Pancreas (tissue), 10 donors: ENCODE results near the gene FSD1. TPM values are rescaled to one million over a fixed set of nuclear protein-coding genes. Genes with fewer than 3 reads are reported as not detected.
A peak's percentile ranks its signal among the peaks of the same experiment; 100 is the strongest.

Experiments used
- ATAC-seq, 4 donors: fragments of 200-7000 bp; cut with Tn5 transposase; one replicate each; pipeline versions ENCODE4 v1.8.0 to v1.9.1; 2020; ENCODE audit warnings: mild to moderate bottlenecking in 4 of 4, moderate library complexity in 4 of 4
- DNase-seq, 6 donors: peaks; one replicate each; pipeline ENCODE4 v3.0.0-alpha.2; 2020
- FAIRE-seq: peaks from 2 replicates; lab custom pipeline; 2012; peaks lifted over from hg19 to GRCh38; lab: Jason Lieb, UNC
- H3K27ac ChIP-seq, 4 donors: fragments of 200-600 bp; sonication (generic); 1 replicate in 3 of 4; 2 replicates in 1 of 4; pipeline versions ENCODE4 v1.5.0 to v1.8.0; 2020
- H3K27me3 ChIP-seq, 4 donors: fragments of 200-600 bp; one replicate each; pipeline ENCODE4 v1.8.0; 2021
- H3K36me3 ChIP-seq, 3 donors: fragments of 200-600 bp; sonication (generic) in 1 of 3; one replicate each; pipeline versions ENCODE4 v1.5.0 to v1.8.0; 2020 to 2021
- H3K4me1 ChIP-seq, 3 donors: fragments of 200-600 bp; one replicate each; pipeline ENCODE4 v1.8.0; 2021
- H3K4me3 ChIP-seq, 4 donors: fragments of 200-600 bp; sonication (generic) in 2 of 4; one replicate each; pipeline versions ENCODE4 v1.5.0 to v1.8.0; 2020 to 2021
- H3K9me3 ChIP-seq, 4 donors: fragments of 200-600 bp; one replicate each; pipeline ENCODE4 v1.8.0; 2021
- CTCF ChIP-seq, 4 donors: fragments of 200-600 bp; sonication (generic) in 3 of 4; IDR thresholded peaks; one replicate each; pipeline versions ENCODE4 v1.5.0 to v1.8.0; 2021; ENCODE audit warnings: antibody characterized with exemption in 4 of 4
- WGBS, 2 donors: extraction: QIAGEN DNeasy Blood & Tissue Kit; methylation state at CpG; one replicate each; pipeline ENCODE4 v1.1.7; 2013; 5-methylcytosine and 5-hydroxymethylcytosine counted together
- intact Hi-C, 3 donors: fragments of 100-400 bp; cut with DNase I; formaldehyde crosslinking; loops; one replicate each; pipeline versions ENCODE4 v1.11.1 to v1.14.2; 2022
- polyA plus RNA-seq, 2 donors: library from polyadenylated mRNA; stranded (reverse); fragments of 200-250 nt; gene quantifications; one replicate each; pipeline ENCODE4 v1.2.3, GENCODE V29; 2013
- total RNA-seq, 6 donors: library from RNA; stranded (reverse); fragmentation: NEBNext Ultra II Directional in 4 of 6; extraction: Animal tissue kit (Norgen Biotek cat#: 25700) in 4 of 6; gene quantifications; one replicate each; pipeline versions ENCODE4 v1.2.1 to v1.2.4, GENCODE V29; 2021 to 2023
- donor health status: healthy with polysubstance abuse.
- donor health status: DM: no; HTN: no; CAD: no; lungs with moderate emphysema.
- donor health status: DM: no; HTN: no; CAD: no.
- donor health status: control.
- donor health status: control.
- donor health status: Bipolar disorder and iron deficiency.
- donor health status: DM: yes; HTN: yes; CAD: no.
- donor health status: DM: no; HTN: no; CAD: no.
- donor health status: DM: no; HTN: no; CAD: no.
- donor health status: DM: yes; HTN: yes; CAD: no.

Gene FSD1
- total and polyA plus RNA-seq, 8 donors, result 0.21 to 0.50 TPM; not detected in 6

GRCh38 chr19:4354282-4354681 is 49.9 kb downstream of the FSD1 start:
- no peak for TF ChIP-seq CTCF (IDR thresholded peaks at IDR 0.05)
- ATAC-seq (no peak), FAIRE-seq (no peak)

GRCh38 chr19:4354897-4355296 is 50.5 kb downstream of the FSD1 start:
- FAIRE-seq (no peak), DNase-seq (peak in 2 of 6 donors; percentile 41 to 74), ATAC-seq (peak in 1 of 4 donors; percentile 1)
- no peak for TF ChIP-seq CTCF (IDR thresholded peaks at IDR 0.05)
- H3K27me3 ChIP-seq, result no peaks in the 10 kb centered on the region
- peaks cover 0 to 17% (median 5%) of the 10 kb centered on the region in 3 donors for H3K36me3 ChIP-seq
- H3K4me3 ChIP-seq, result no peak overlapping the region
- intact Hi-C loops, result loop anchor here in 2 of 3 donors (5.0 to 10.0 kb wide), 2 partner anchors 88 to 90 kb away; no protein-coding TSS in a partner anchor
- no peaks in the 10 kb centered on the region for H3K9me3 ChIP-seq
- WGBS, 2 donors, result 78 to 83% methylated on average over 17 of the region's 17 CpGs
- H3K4me1 ChIP-seq, result no peaks in the 10 kb centered on the region
- no peak overlapping the region for H3K27ac ChIP-seq

More at GRCh38 chr19:4354282-4354681, 49.9 kb downstream of the FSD1 start:
- H3K27ac ChIP-seq, result no peak overlapping the region
- no peak for DNase-seq
- 85 to 90% methylated on average over 12 of the region's 12 CpGs for WGBS, 2 donors
- H3K4me1 ChIP-seq, result no peaks in the 10 kb centered on the region
- H3K36me3 ChIP-seq, result peaks cover 0 to 10% (median under 1%) of the 10 kb centered on the region in 3 donors
- H3K9me3 ChIP-seq, result no peaks in the 10 kb centered on the region
- intact Hi-C loops, result loop anchor here in 2 of 3 donors (5.0 to 10.0 kb wide), 2 partner anchors 87 to 89 kb away; no protein-coding TSS in a partner anchor
- no peak overlapping the region for H3K4me3 ChIP-seq
- no peaks in the 10 kb centered on the region for H3K27me3 ChIP-seq

GRCh38 chr19:4357095-4357797 is 52.8 kb downstream of the FSD1 start:
- FAIRE-seq (no peak), ATAC-seq (no peak), DNase-seq (peak in 2 of 6 donors; percentile 58 to 66)
- Histone ChIP-seq H3K9me3 (no peaks in the 10 kb centered on the region), H3K36me3 (peaks cover 3 to 39% (median 18%) of the 10 kb centered on the region in 3 donors), H3K27ac (no peak overlapping the region), H3K4me1 (no peaks in the 10 kb centered on the region), H3K4me3 (no peak overlapping the region), H3K27me3 (no peaks in the 10 kb centered on the region)
- intact Hi-C loops, result loop anchor here in 1 of 3 donors (10.0 kb wide), 1 partner anchor 92 kb away; no protein-coding TSS in a partner anchor
- 87 to 94% methylated on average over 23 of the region's 23 CpGs for WGBS, 2 donors
- TF ChIP-seq CTCF (IDR thresholded peaks at IDR 0.05), result no peak

- H3K9me3 ChIP-seq, result no peaks in the 10 kb centered on the region
- DNase-seq (peak in 1 of 6 donors; percentile 56), FAIRE-seq (no peak), ATAC-seq (no peak)
- H3K4me1 ChIP-seq, result no peaks in the 10 kb centered on the region
- H3K36me3 ChIP-seq, result peaks cover 5 to 45% (median 20%) of the 10 kb centered on the region in 3 donors
- no peak for TF ChIP-seq CTCF (IDR thresholded peaks at IDR 0.05)
- intact Hi-C loops, result loop anchor here in 1 of 3 donors (10.0 kb wide), 1 partner anchor 93 kb away; no protein-coding TSS in a partner anchor
- 88 to 91% methylated on average over 16 of the region's 16 CpGs for WGBS, 2 donors
- no peak overlapping the region for H3K27ac ChIP-seq
- no peaks in the 10 kb centered on the region for H3K27me3 ChIP-seq
- no peak overlapping the region for H3K4me3 ChIP-seq
Observed at GRCh38 chr19:4357921-4358326, 53.5 kb downstream of the FSD1 start.
